IMR-90 (cell line): ENCODE results near the gene KEAP1. TPM values are rescaled to one million over a fixed set of nuclear protein-coding genes. Genes with fewer than 3 reads are reported as not detected.
A peak's percentile ranks its signal among the peaks of the same experiment; 100 is the strongest.

Experiments used
- ATAC-seq: fragments of 200-7000 bp; cut with Tn5 transposase; 2 replicates; pipeline ENCODE4 v1.9.1; 2020; ENCODE audit warnings: low read depth, mild to moderate bottlenecking, moderate library complexity
- BruUV-seq: library from RNA; stranded (reverse); fragments of 400-500 nt; replicated peaks from 2 replicates; lab custom pipeline; 2021; lab: Mats Ljungman, UMichigan
- CTCF ChIA-PET: fragments of 300-600 bp; formaldehyde crosslinking; extraction: SDS; loops from one replicate; lab custom pipeline; 2021; ENCODE audit warnings: antibody characterized with exemption; lab: Yijun Ruan, JAX
- POLR2A ChIA-PET: fragments of 300-600 bp; sonication (Branson Sonifier 250); formaldehyde crosslinking; loops from one replicate; lab custom pipeline; 2022; ENCODE audit warnings: antibody characterized with exemption; ENCODE audit not compliant: unreplicated experiment; lab: Charles Lee
- DNase-seq: peaks from one replicate; pipeline ENCODE4 v3.0.0; 2013
- H2AFZ ChIP-seq: replicated peaks from 2 replicates; pipeline ENCODE3; 2013; ENCODE audit warnings: low read length, mild to moderate bottlenecking; ENCODE audit not compliant: poor library complexity
- H2AK5ac ChIP-seq: 2 replicates; pipeline ENCODE4 v1.6.1; 2013; ENCODE audit warnings: low read depth, low read length, inconsistent platforms
- H2AK9ac ChIP-seq: replicated peaks from 2 replicates; pipeline ENCODE3; 2013; ENCODE audit warnings: mild to moderate bottlenecking, low read depth, low read length, moderate library complexity; ENCODE audit not compliant: poor library complexity
- H2BK120ac ChIP-seq: 2 replicates; pipeline ENCODE4 v1.6.1; 2013; ENCODE audit warnings: low read depth, low read length, inconsistent platforms
- H2BK15ac ChIP-seq: 3 replicates; pipeline ENCODE4 v1.6.1; 2013; ENCODE audit warnings: low read depth, low read length, inconsistent platforms
- H2BK20ac ChIP-seq: 2 replicates; pipeline ENCODE4 v1.6.1; 2013; ENCODE audit warnings: low read depth, mild to moderate bottlenecking, inconsistent platforms, low read length, moderate library complexity
- H2BK5ac ChIP-seq: 2 replicates; pipeline ENCODE4 v1.6.1; 2013; ENCODE audit warnings: mild to moderate bottlenecking, low read depth, low read length, inconsistent platforms; ENCODE audit not compliant: poor library complexity, severe bottlenecking
- H3K14ac ChIP-seq: replicated peaks from 2 replicates; pipeline ENCODE4 v1.6.1; 2013; ENCODE audit warnings: low read depth, low read length, inconsistent platforms
- H3K18ac ChIP-seq: 2 replicates; pipeline ENCODE4 v1.6.1; 2013; ENCODE audit warnings: low read depth, low read length, control low read depth
- H3K23ac ChIP-seq: 2 replicates; pipeline ENCODE4 v1.6.1; 2013; ENCODE audit warnings: low read depth, low read length, inconsistent platforms
- H3K27ac ChIP-seq: 2 replicates; pipeline ENCODE4 v1.5.1; 2013; ENCODE audit warnings: mild to moderate bottlenecking, control low read depth, low read length; ENCODE audit not compliant: insufficient read depth
- H3K27me3 ChIP-seq: 2 replicates; pipeline ENCODE4 v1.6.1; 2013; ENCODE audit warnings: low read length; ENCODE audit not compliant: control insufficient read depth, insufficient read depth
- H3K36me3 ChIP-seq: 2 replicates; pipeline ENCODE4 v1.6.1; 2013; ENCODE audit warnings: low read length, mixed read lengths; ENCODE audit not compliant: control insufficient read depth, insufficient read depth
- H3K4ac ChIP-seq: 2 replicates; pipeline ENCODE4 v1.6.1; 2013; ENCODE audit warnings: low read depth, low read length, inconsistent platforms
- H3K4me1 ChIP-seq: 2 replicates; pipeline ENCODE4 v1.6.1; 2013; ENCODE audit warnings: low read length, mixed read lengths; ENCODE audit not compliant: control insufficient read depth, insufficient read depth
- H3K4me2 ChIP-seq: 2 replicates; pipeline ENCODE4 v1.6.1; 2013; ENCODE audit warnings: low read depth, mild to moderate bottlenecking, control low read depth, low read length, moderate library complexity
- H3K4me3 ChIP-seq: 2 replicates; pipeline ENCODE4 v1.5.1; 2013; ENCODE audit warnings: low read depth, mild to moderate bottlenecking, control low read depth, low read length, moderate library complexity; ENCODE audit not compliant: insufficient read depth
- H3K56ac ChIP-seq: 2 replicates; pipeline ENCODE4 v1.6.1; 2013; ENCODE audit warnings: low read length, inconsistent platforms; ENCODE audit not compliant: insufficient read depth; ENCODE audit errors: extremely low read depth
- H3K79me1 ChIP-seq, 2 experiments: 2 replicates each; pipeline ENCODE4 v1.6.1; 2013; ENCODE audit warnings: low read length in 2 of 2, inconsistent platforms in 1 of 2, low read depth in 1 of 2
- H3K9ac ChIP-seq: 2 replicates; pipeline ENCODE4 v1.6.1; 2013; ENCODE audit warnings: low read depth, low read length, control low read depth
- H3K9me1 ChIP-seq: 2 replicates; pipeline ENCODE4 v1.6.1; 2013; ENCODE audit warnings: low read length, inconsistent platforms; ENCODE audit not compliant: insufficient read depth
- H3K9me3 ChIP-seq: 2 replicates; pipeline ENCODE4 v1.6.1; 2013; ENCODE audit warnings: low read length; ENCODE audit not compliant: control insufficient read depth, insufficient read depth
- H4K20me1 ChIP-seq: 2 replicates; pipeline ENCODE4 v1.6.1; 2013; ENCODE audit warnings: low read length, inconsistent platforms; ENCODE audit not compliant: insufficient read depth
- H4K5ac ChIP-seq: 2 replicates; pipeline ENCODE4 v1.6.1; 2013; ENCODE audit warnings: mild to moderate bottlenecking, low read depth, low read length, control low read depth
- H4K8ac ChIP-seq, 2 experiments: 2 replicates each; pipeline ENCODE4 v1.6.1; 2013; ENCODE audit warnings: low read depth in 2 of 2, low read length in 2 of 2, control low read depth in 1 of 2, inconsistent platforms in 1 of 2
- H4K91ac ChIP-seq: 2 replicates; pipeline ENCODE4 v1.6.1; 2013; ENCODE audit warnings: low read depth, low read length, inconsistent platforms; ENCODE audit not compliant: insufficient read depth
- CEBPB ChIP-seq: IDR thresholded peaks from 2 replicates; pipeline ENCODE4 v1.6.1; 2012; ENCODE audit warnings: low read depth, low read length, improper control_type of control experiment
- CTCF ChIP-seq: conservative IDR thresholded peaks from 2 replicates; pipeline ENCODE4 v1.5.1; 2012; ENCODE audit warnings: mild to moderate bottlenecking, low read depth, low read length, improper control_type of control experiment
- ELK1 ChIP-seq: fragments of 150-350 bp; IDR thresholded peaks from 2 replicates; pipeline ENCODE4 v1.6.1; 2016; ENCODE audit warnings: low read depth, mild to moderate bottlenecking, low read length, moderate library complexity, borderline replicate concordance
- FOS ChIP-seq: fragments of 150-350 bp; IDR thresholded peaks from 2 replicates; pipeline ENCODE4 v1.6.1; 2016; ENCODE audit warnings: low read depth, low read length
- MAZ ChIP-seq: IDR thresholded peaks from 2 replicates; pipeline ENCODE4 v1.6.1; 2012; ENCODE audit warnings: low read depth, mild to moderate bottlenecking, low read length, improper control_type of control experiment, moderate library complexity, borderline replicate concordance
- MXI1 ChIP-seq: IDR thresholded peaks from 2 replicates; pipeline ENCODE4 v1.6.1; 2012; ENCODE audit warnings: low read depth, mild to moderate bottlenecking, low read length, moderate library complexity, borderline replicate concordance
- POLR2A ChIP-seq: IDR thresholded peaks from 2 replicates; pipeline ENCODE4 v1.6.1; 2012; ENCODE audit warnings: mild to moderate bottlenecking, low read depth, low read length
- RAD21 ChIP-seq: IDR thresholded peaks from 2 replicates; pipeline ENCODE4 v1.6.1; 2012; ENCODE audit warnings: low read length, improper control_type of control experiment
- SMC3 ChIP-seq: fragments of 150-350 bp; IDR thresholded peaks from 2 replicates; pipeline ENCODE4 v1.6.1; 2016; ENCODE audit warnings: low read depth, mild to moderate bottlenecking, antibody characterized with exemption, low read length, moderate library complexity
- WGBS, 2 experiments: methylation state at CpG; one replicate each; pipeline versions ENCODE4 v1.1.5 to v1.1.7; 2013; ENCODE audit warnings: missing lambda C conversion rate in 2 of 2; ENCODE audit not compliant: insufficient read length in 1 of 2; ENCODE audit errors: extremely low coverage in 2 of 2; 5-methylcytosine and 5-hydroxymethylcytosine counted together
- dilution Hi-C: fragments of 300-500 bp; cut with HindIII; formaldehyde crosslinking; loops from one replicate; pipeline ENCODE4 v1.14.3; 2018; ENCODE audit warnings: low sequenced_read_pairs; ENCODE audit not compliant: unreplicated experiment
- in situ Hi-C: fragments of 300-500 bp; cut with MboI; formaldehyde crosslinking; loops from 3 replicates; pipeline ENCODE4 v1.14.3; 2019; ENCODE audit warnings: low sequenced_read_pairs, inconsistent platforms, mixed read lengths
- intact Hi-C: fragments of 100-400 bp; cut with micrococcal nuclease; formaldehyde crosslinking; loops from 2 replicates; pipeline ENCODE4 v1.10.0; 2022
- polyA plus RNA-seq, 3 experiments: library from polyadenylated mRNA; depleted of rRNA; stranded (reverse); fragments of >200 nt; gene quantifications; 2 replicates each; pipeline ENCODE4 v1.2.3, GENCODE V29; 2012; ENCODE audit warnings: low replicate concordance in 1 of 3
- total RNA-seq: library from RNA; depleted of rRNA; stranded (reverse); fragments of >200 nt; gene quantifications from 2 replicates; pipeline ENCODE4 v1.2.3, GENCODE V29; 2012

The KEAP1 gene
- total and polyA plus RNA-seq, 2 of the 4 experiments (the other 2 are of a cell fraction): 63.4 to 81.6 TPM

GRCh38 chr19:10510301-10510802, 7.2 kb upstream of the KEAP1 start:
- Histone ChIP-seq H3K18ac (no peak overlapping the region), H2BK5ac (no peak overlapping the region), H3K4ac (no peak overlapping the region), H4K5ac (no peak overlapping the region), H3K9ac (no peak overlapping the region), H4K20me1 (no peaks in the 10 kb centered on the region), H3K4me1 (no peaks in the 10 kb centered on the region; the same call in 1 of the 2 replicates), H2AK5ac (no peak overlapping the region), H4K91ac (no peak overlapping the region), H3K79me1 (no peaks in the 10 kb centered on the region; a peak in 1 of 4 replicates), H3K27ac (no peak overlapping the region), H3K9me3 (no peaks in the 10 kb centered on the region), H4K8ac (no peak overlapping the region), H3K14ac (no peak overlapping the region), H3K27me3 (peaks cover 26% of the 10 kb centered on the region), H3K36me3 (no peaks in the 10 kb centered on the region), H2BK15ac (no peak overlapping the region), H2AK9ac (no peak overlapping the region), H3K56ac (no peak overlapping the region), H2AFZ (peak overlapping the region; percentile 6), H3K23ac (no peak overlapping the region), H3K4me3 (no peak overlapping the region), H2BK20ac (no peak overlapping the region), H3K9me1 (0 out of 2 replicates have a peak, but pooled peaks cover 3% of the 10 kb centered on the region), H2BK120ac (no peak overlapping the region), H3K4me2 (no peak overlapping the region)
- dilution Hi-C loops (no loop called here), in situ Hi-C loops (no loop called here), intact Hi-C loops (no loop called here)
- peak; percentile 26 for ATAC-seq
- no peak for DNase-seq
- WGBS, 2 experiments: 6% methylated on average over 7 of the region's 15 CpGs; no CpG with 5 or more reads in 1 of the 2 experiments
- BruUV-seq: no TSS peak
- no peak for TF ChIP-seq CEBPB
- no peak for TF ChIP-seq POLR2A
- TF ChIP-seq FOS: no peak
- no peak for TF ChIP-seq MAZ
- TF ChIP-seq ELK1: no peak
- TF ChIP-seq MXI1: no peak
- TF ChIP-seq CTCF: peak; percentile 47
- TF ChIP-seq SMC3: peak; percentile 37; the same call in 1 of the 2 replicates
- TF ChIP-seq RAD21: 0 out of 2 replicates have a peak, but pooled peaks have one; percentile 10
- POLR2A ChIA-PET: no interaction called here
- CTCF ChIA-PET: interaction anchor here (1.0 kb wide), 1 partner anchor 12 kb away, joined by 3 read pairs; no protein-coding TSS in a partner anchor
